GM23338 (cell line): Measurements from ENCODE around the gene SLC35F1.

Source experiments
- CREB1 ChIP-seq: fragments of 250-450 bp; sonication (Bioruptor Pico); IDR thresholded peaks from 2 replicates; pipeline ENCODE4 v1.5.0; 2020; ENCODE audit warnings: low read depth, mild to moderate bottlenecking, moderate library complexity
- CTCF ChIP-seq, 2 experiments: fragments of 200-600 bp in 1 of 2; sonication (generic) in 1 of 2; conservative IDR thresholded peaks; 2 replicates each; pipeline versions ENCODE4 v1.5.1 to v1.6.1; 2016 to 2017; ENCODE audit warnings: antibody characterized with exemption in 2 of 2, low read depth in 2 of 2, mild to moderate bottlenecking in 2 of 2, moderate library complexity in 1 of 2
- EZH2 ChIP-seq: fragments of 200-600 bp; sonication (generic); IDR thresholded peaks from one replicate; pipeline ENCODE4 v1.8.0; 2017; ENCODE audit warnings: antibody characterized with exemption, mild to moderate bottlenecking, low read depth; ENCODE audit not compliant: unreplicated experiment
- EZH2phosphoT487 ChIP-seq: fragments of 200-600 bp; sonication (generic); IDR thresholded peaks from one replicate; pipeline ENCODE4 v1.8.1; 2018; ENCODE audit warnings: antibody characterized with exemption; ENCODE audit not compliant: unreplicated experiment
- JUNB ChIP-seq: IDR thresholded peaks from one replicate; pipeline ENCODE4 v1.6.1; 2016; ENCODE audit warnings: antibody characterized with exemption; ENCODE audit not compliant: unreplicated experiment
- POLR2AphosphoS5 ChIP-seq: IDR thresholded peaks from 2 replicates; pipeline ENCODE4 v1.6.1; 2016; ENCODE audit warnings: antibody characterized with exemption, low read depth
- REST ChIP-seq: IDR thresholded peaks from one replicate; pipeline ENCODE4 v1.6.1; 2018; ENCODE audit warnings: antibody characterized with exemption; ENCODE audit not compliant: unreplicated experiment
- ZNF331 ChIP-seq: fragments of 250-450 bp; sonication (Bioruptor Pico); IDR thresholded peaks from 2 replicates; pipeline ENCODE4 v1.5.0; 2020; ENCODE audit warnings: low read depth, mild to moderate bottlenecking, moderate library complexity

- TF ChIP-seq ZNF331 (CRISPR knock-in tag) (no peak), CTCF (conservative IDR thresholded peaks at IDR 0.05; ENCODE audit: low read depth in 2 of 2) (no peak), EZH2 (no peak), EZH2phosphoT487 (no peak), POLR2AphosphoS5 (no peak), CREB1 (no peak), REST (no peak), JUNB (no peak)
These were observed 53.8 kb downstream of the SLC35F1 start for GRCh38 chr6:117960877-117961276.
